ENCODE data around the gene TRERF1.

The TRERF1 gene

DNA sequence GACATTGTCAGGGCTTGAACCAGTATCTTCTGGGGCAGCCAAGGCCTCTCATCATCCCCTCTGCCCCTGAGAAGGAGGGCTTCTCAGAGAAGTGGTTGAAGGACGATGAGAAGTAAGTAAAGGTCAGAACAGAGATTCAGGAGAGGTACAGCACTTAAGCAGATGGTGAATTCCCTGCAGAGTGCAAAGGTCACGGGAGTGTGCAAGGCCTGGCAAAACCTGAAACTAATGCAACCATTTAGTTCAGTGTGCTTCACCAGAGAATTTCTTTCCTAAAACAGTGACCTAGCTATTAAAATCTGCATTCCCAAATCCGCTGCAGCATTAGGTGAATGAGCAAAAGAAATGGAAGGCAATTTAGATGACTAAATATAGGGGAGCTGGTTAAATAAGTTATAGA, 58.4 kb downstream of the TRERF1 start:
- Histone ChIP-seq H3K27ac (ENCODE audit: low read depth, low read length, poor library complexity, severe bottlenecking) (no peak overlapping the region), H3K36me3 (ENCODE audit: insufficient read depth, low read length) (no peaks in the 10 kb centered on the region), H3K27me3 (ENCODE audit: insufficient read depth, low read length) (no peaks in the 10 kb centered on the region; the same call in 1 of the 2 replicates), H3K4me1 (ENCODE audit: insufficient read depth, low read length, severe bottlenecking) (no peaks in the 10 kb centered on the region), H3K79me2 (ENCODE audit: insufficient read depth, low read length) (no peaks in the 10 kb centered on the region), H3K4me3 (ENCODE audit: low read depth, low read length, poor library complexity, severe bottlenecking) (no peak overlapping the region), H3K9ac (ENCODE audit: low read length) (no peak overlapping the region), H3K4me2 (ENCODE audit: low read length) (no peak overlapping the region), H2AFZ (ENCODE audit: low read length) (no peak overlapping the region), H3K9me3 (ENCODE audit: low read length) (no peaks in the 10 kb centered on the region), H3K9me2 (ENCODE audit: low read depth, low read length) (no peaks in the 10 kb centered on the region), H3F3A (ENCODE audit: insufficient read depth, low read length) (no peaks in the 10 kb centered on the region), H4K20me1 (ENCODE audit: insufficient read depth, low read length) (no peaks in the 10 kb centered on the region)
- TF ChIP-seq EZH2 (IDR thresholded peaks at IDR 0.05; ENCODE audit: borderline replicate concordance, low read length) = no peak
- TF ChIP-seq, protein P1, sequence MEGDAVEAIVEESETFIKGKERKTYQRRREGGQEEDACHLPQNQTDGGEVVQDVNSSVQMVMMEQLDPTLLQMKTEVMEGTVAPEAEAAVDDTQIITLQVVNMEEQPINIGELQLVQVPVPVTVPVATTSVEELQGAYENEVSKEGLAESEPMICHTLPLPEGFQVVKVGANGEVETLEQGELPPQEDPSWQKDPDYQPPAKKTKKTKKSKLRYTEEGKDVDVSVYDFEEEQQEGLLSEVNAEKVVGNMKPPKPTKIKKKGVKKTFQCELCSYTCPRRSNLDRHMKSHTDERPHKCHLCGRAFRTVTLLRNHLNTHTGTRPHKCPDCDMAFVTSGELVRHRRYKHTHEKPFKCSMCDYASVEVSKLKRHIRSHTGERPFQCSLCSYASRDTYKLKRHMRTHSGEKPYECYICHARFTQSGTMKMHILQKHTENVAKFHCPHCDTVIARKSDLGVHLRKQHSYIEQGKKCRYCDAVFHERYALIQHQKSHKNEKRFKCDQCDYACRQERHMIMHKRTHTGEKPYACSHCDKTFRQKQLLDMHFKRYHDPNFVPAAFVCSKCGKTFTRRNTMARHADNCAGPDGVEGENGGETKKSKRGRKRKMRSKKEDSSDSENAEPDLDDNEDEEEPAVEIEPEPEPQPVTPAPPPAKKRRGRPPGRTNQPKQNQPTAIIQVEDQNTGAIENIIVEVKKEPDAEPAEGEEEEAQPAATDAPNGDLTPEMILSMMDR (IDR thresholded peaks at IDR 0.05; ENCODE audit: low read length) = no peak

- no peaks in the 10 kb centered on the region for H3F3A ChIP-seq (ENCODE audit: insufficient read depth, low read length)
- no peak overlapping the region for H2AFZ ChIP-seq (ENCODE audit: low read length)
- H3K27me3 ChIP-seq (ENCODE audit: insufficient read depth, low read length) = no peaks in the 10 kb centered on the region; the same call in 1 of the 2 replicates
- H3K4me2 ChIP-seq (ENCODE audit: low read length) = no peak overlapping the region
- no peaks in the 10 kb centered on the region for H3K79me2 ChIP-seq (ENCODE audit: insufficient read depth, low read length)
- H3K9ac ChIP-seq (ENCODE audit: low read length) = no peak overlapping the region
- no peak for TF ChIP-seq EZH2 (IDR thresholded peaks at IDR 0.05; ENCODE audit: borderline replicate concordance, low read length)
- TF ChIP-seq, protein P1 (IDR thresholded peaks at IDR 0.05; ENCODE audit: low read length) = no peak
- no peaks in the 10 kb centered on the region for H3K36me3 ChIP-seq (ENCODE audit: insufficient read depth, low read length)
- H3K4me3 ChIP-seq (ENCODE audit: low read depth, low read length, poor library complexity, severe bottlenecking) = no peak overlapping the region
- H3K9me2 ChIP-seq (ENCODE audit: low read depth, low read length) = no peaks in the 10 kb centered on the region
- H3K9me3 ChIP-seq (ENCODE audit: low read length) = no peaks in the 10 kb centered on the region
- H3K4me1 ChIP-seq (ENCODE audit: insufficient read depth, low read length, severe bottlenecking) = no peaks in the 10 kb centered on the region
- no peaks in the 10 kb centered on the region for H4K20me1 ChIP-seq (ENCODE audit: insufficient read depth, low read length)
- H3K27ac ChIP-seq (ENCODE audit: low read depth, low read length, poor library complexity, severe bottlenecking) = no peak overlapping the region
Measured at GRCh38 chr6:42392833-42393232, 58.9 kb downstream of the TRERF1 start.

- H3K4me2 ChIP-seq (ENCODE audit: low read length) = no peak overlapping the region
- no peaks in the 10 kb centered on the region; the same call in 1 of the 2 replicates for H3K27me3 ChIP-seq (ENCODE audit: insufficient read depth, low read length)
- no peak overlapping the region for H3K9ac ChIP-seq (ENCODE audit: low read length)
- H4K20me1 ChIP-seq (ENCODE audit: insufficient read depth, low read length) = no peaks in the 10 kb centered on the region
- H3K79me2 ChIP-seq (ENCODE audit: insufficient read depth, low read length) = no peaks in the 10 kb centered on the region
- H3K4me1 ChIP-seq (ENCODE audit: insufficient read depth, low read length, severe bottlenecking) = no peaks in the 10 kb centered on the region
- no peaks in the 10 kb centered on the region for H3F3A ChIP-seq (ENCODE audit: insufficient read depth, low read length)
- no peaks in the 10 kb centered on the region for H3K36me3 ChIP-seq (ENCODE audit: insufficient read depth, low read length)
- TF ChIP-seq, protein P1 (IDR thresholded peaks at IDR 0.05; ENCODE audit: low read length) = no peak
- no peak for TF ChIP-seq EZH2 (IDR thresholded peaks at IDR 0.05; ENCODE audit: borderline replicate concordance, low read length)
- H3K9me2 ChIP-seq (ENCODE audit: low read depth, low read length) = no peaks in the 10 kb centered on the region
- no peaks in the 10 kb centered on the region for H3K9me3 ChIP-seq (ENCODE audit: low read length)
- H3K4me3 ChIP-seq (ENCODE audit: low read depth, low read length, poor library complexity, severe bottlenecking) = no peak overlapping the region
- no peak overlapping the region for H3K27ac ChIP-seq (ENCODE audit: low read depth, low read length, poor library complexity, severe bottlenecking)
- no peak overlapping the region for H2AFZ ChIP-seq (ENCODE audit: low read length)
Measured at GRCh38 chr6:42391441-42391840, 60.3 kb downstream of the TRERF1 start.

Data from OCI-LY1 (cell line).